ENCODE data around the gene UBE4B. TPM values are rescaled to one million over a fixed set of nuclear protein-coding genes. Genes with fewer than 3 reads are reported as not detected.
"Not testable (repeated sequence)": the region's sequence is repeated elsewhere in the genome, so short reads cannot be mapped to it uniquely, and the experiment has no call there.

UBE4B gene
- total RNA-seq, 2 experiments from 2014 or later, result 31.6 to 33.4 TPM

DNA sequence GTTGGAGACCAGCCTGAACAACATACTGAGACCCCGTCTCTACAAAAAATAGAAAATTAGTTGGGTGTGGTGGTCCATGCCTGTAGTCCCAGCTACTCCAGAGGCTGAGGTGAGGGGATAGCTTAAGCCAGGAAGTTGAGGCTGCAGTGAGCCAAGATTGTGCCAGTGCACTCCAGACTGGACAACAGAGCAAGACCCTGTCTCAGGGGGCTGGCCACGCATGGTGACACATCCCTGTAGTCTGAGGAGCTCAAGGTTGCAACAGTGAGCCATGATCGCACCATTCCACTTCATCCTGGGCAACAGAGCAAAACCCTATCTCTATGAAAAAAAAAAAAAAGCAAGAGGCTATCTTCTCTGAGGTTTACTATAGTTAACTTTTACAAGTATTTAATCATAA lies 12.7 kb upstream of the UBE4B start:
- POLR2A ChIA-PET, result no interaction called here
- Mint-ChIP-seq H3K4me1 (peaks cover 3% of the 10 kb centered on the region), H3K9me3 (no peaks in the 10 kb centered on the region), H3K27me3 (peaks cover 6% of the 10 kb centered on the region), H3K4me3 (no peak overlapping the region), H3K36me3 (no peaks in the 10 kb centered on the region), H3K27ac (no peak overlapping the region)
- ATAC-seq (ENCODE audit: low read depth), result no peak
- no peak for DNase-seq

GRCh38 chr1:10020678-10021077 lies 12.1 kb upstream of the UBE4B start:
- H3K36me3 Mint-ChIP-seq; ATAC-seq (ENCODE audit: low read depth); H3K27me3 Mint-ChIP-seq; POLR2A ChIA-PET; DNase-seq; H3K4me1 Mint-ChIP-seq; H3K27ac Mint-ChIP-seq; H3K4me3 Mint-ChIP-seq; H3K9me3 Mint-ChIP-seq: not testable (repeated sequence)

DNA sequence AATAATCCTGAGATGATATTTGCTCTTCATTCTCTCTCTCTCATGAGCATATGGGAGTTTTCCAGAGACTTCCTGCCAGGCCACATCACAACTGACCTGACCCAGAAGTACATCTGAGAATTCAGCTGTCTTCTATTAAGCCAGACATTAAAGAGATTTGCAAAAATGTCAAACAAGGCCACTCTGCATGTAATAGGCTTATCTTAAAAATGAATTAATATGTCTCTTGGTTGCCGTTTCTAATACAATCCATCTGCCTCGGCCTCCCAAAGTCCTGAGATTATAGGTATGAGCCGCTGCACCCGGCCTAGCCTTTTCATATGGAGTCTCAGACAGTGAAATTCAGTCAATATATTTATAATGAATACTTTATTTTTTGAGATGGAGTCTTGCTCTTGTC lies 10.8 kb upstream of the UBE4B start:
- H3K9me3 Mint-ChIP-seq; H3K27me3 Mint-ChIP-seq; H3K4me1 Mint-ChIP-seq; H3K36me3 Mint-ChIP-seq; POLR2A ChIA-PET; DNase-seq; H3K4me3 Mint-ChIP-seq; H3K27ac Mint-ChIP-seq; ATAC-seq (ENCODE audit: low read depth): not testable (repeated sequence)

- Mint-ChIP-seq H3K4me1 (peaks cover 2% of the 10 kb centered on the region), H3K4me3 (no peak overlapping the region), H3K27me3 (peaks cover 6% of the 10 kb centered on the region), H3K36me3 (no peaks in the 10 kb centered on the region), H3K27ac (no peak overlapping the region), H3K9me3 (no peaks in the 10 kb centered on the region)
- POLR2A ChIA-PET, result no interaction called here
- DNase-seq (no peak), ATAC-seq (ENCODE audit: low read depth) (no peak)
Observed at GRCh38 chr1:10022656-10023055, 10.1 kb upstream of the UBE4B start.

DNA sequence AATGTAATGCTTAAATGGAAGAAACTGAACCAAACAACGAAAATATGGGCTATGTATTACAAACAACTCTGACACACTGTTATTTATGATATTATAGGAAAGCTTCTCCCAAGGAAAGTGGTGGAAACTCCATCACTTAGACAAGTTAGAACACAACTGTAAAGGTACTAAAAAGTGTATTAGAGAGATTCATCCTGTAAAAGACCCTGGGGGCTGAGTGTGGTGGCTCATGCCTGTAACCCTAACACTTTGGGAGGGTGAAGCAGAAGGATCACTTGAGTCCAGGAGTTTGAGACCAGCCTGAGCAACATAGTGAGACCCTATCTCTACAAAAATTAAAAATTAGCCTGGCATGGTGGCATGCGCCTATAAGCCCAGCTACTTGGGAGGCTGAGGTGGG lies 7.4 kb upstream of the UBE4B start:
- Mint-ChIP-seq H3K36me3 (no peaks in the 10 kb centered on the region), H3K4me3 (no peak overlapping the region), H3K4me1 (no peaks in the 10 kb centered on the region), H3K27ac (no peak overlapping the region), H3K9me3 (no peaks in the 10 kb centered on the region), H3K27me3 (peaks cover 3% of the 10 kb centered on the region)
- POLR2A ChIA-PET, result interaction anchor here (0.6 kb wide), 1 partner anchor 50 kb away, joined by 3 read pairs; no protein-coding TSS in a partner anchor
- DNase-seq (no peak), ATAC-seq (ENCODE audit: low read depth) (no peak)

DNA sequence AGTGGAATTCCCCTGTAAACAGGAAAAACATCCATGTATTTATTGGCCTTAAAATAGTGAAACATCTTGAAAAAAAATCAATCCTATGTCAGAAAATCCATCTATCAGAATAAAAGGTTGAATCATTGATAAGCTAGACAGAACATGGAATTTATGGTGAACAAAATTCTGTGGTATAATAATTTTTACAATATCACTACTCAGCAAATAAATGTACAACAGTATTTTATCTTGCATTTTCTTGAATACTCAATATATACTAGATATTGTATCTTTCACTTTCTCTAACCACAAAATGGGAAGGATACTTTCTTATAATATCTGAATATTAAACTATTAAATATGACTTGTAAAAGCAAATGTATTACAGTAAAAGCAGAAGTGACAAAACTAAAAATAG lies 5.7 kb upstream of the UBE4B start:
- Mint-ChIP-seq H3K27me3 (peaks cover 3% of the 10 kb centered on the region), H3K9me3 (no peaks in the 10 kb centered on the region), H3K4me3 (no peak overlapping the region), H3K27ac (no peak overlapping the region), H3K36me3 (no peaks in the 10 kb centered on the region), H3K4me1 (peaks cover under 1% of the 10 kb centered on the region)
- DNase-seq, result no peak
- POLR2A ChIA-PET, result no interaction called here
- no peak for ATAC-seq (ENCODE audit: low read depth)

- ATAC-seq (ENCODE audit: low read depth); H3K27me3 Mint-ChIP-seq; H3K4me3 Mint-ChIP-seq; H3K4me1 Mint-ChIP-seq; H3K36me3 Mint-ChIP-seq; DNase-seq; H3K27ac Mint-ChIP-seq; H3K9me3 Mint-ChIP-seq; POLR2A ChIA-PET: not testable (repeated sequence)
Observed at GRCh38 chr1:10028956-10029500, 3.7 kb upstream of the UBE4B start.

GRCh38 chr1:10031461-10031860 lies 1.3 kb upstream of the UBE4B start:
- H3K9me3 Mint-ChIP-seq, result no peaks in the 10 kb centered on the region
- ATAC-seq (ENCODE audit: low read depth), result no peak

GRCh38 chr1:10033359-10033845 lies 644 bp downstream of the UBE4B start:
- H3K4me3 Mint-ChIP-seq, result peak overlapping the region; percentile 86
- H3K27ac Mint-ChIP-seq, result peak overlapping the region; percentile 96
- POLR2A ChIA-PET, result interaction anchor here (2.0 kb wide), 1 partner anchor 83 kb away, joined by 6 read pairs; no protein-coding TSS in a partner anchor
- no peaks in the 10 kb centered on the region for H3K27me3 Mint-ChIP-seq
- no peaks in the 10 kb centered on the region for H3K36me3 Mint-ChIP-seq
- ATAC-seq (ENCODE audit: low read depth) (peak; percentile 28), DNase-seq (no peak)
- H3K9me3 Mint-ChIP-seq, result no peaks in the 10 kb centered on the region
- peaks cover 18% of the 10 kb centered on the region for H3K4me1 Mint-ChIP-seq

More at GRCh38 chr1:10031461-10031860, 1.3 kb upstream of the UBE4B start:
- Mint-ChIP-seq H3K36me3 (no peaks in the 10 kb centered on the region), H3K27me3 (no peaks in the 10 kb centered on the region), H3K27ac (no peak overlapping the region), H3K4me3 (no peak overlapping the region), H3K4me1 (peaks cover 18% of the 10 kb centered on the region)
- DNase-seq, result no peak
- POLR2A ChIA-PET, result no interaction called here

GRCh38 chr1:10042746-10043145 lies 10.0 kb downstream of the UBE4B start:
- Mint-ChIP-seq H3K27me3 (no peaks in the 10 kb centered on the region), H3K9me3 (no peaks in the 10 kb centered on the region), H3K4me3 (no peak overlapping the region), H3K4me1 (peaks cover 8% of the 10 kb centered on the region), H3K36me3 (peaks cover 9% of the 10 kb centered on the region), H3K27ac (no peak overlapping the region)
- POLR2A ChIA-PET, result interaction anchor here (0.6 kb wide), 1 partner anchor 8 kb away, joined by 5 read pairs; no protein-coding TSS in a partner anchor
- DNase-seq (no peak), ATAC-seq (ENCODE audit: low read depth) (no peak)

- Mint-ChIP-seq H3K4me1 (peaks cover 9% of the 10 kb centered on the region), H3K27ac (no peak overlapping the region), H3K9me3 (no peaks in the 10 kb centered on the region), H3K27me3 (no peaks in the 10 kb centered on the region), H3K36me3 (peaks cover 10% of the 10 kb centered on the region), H3K4me3 (no peak overlapping the region)
- no peak for ATAC-seq (ENCODE audit: low read depth)
- DNase-seq, result no peak
- POLR2A ChIA-PET, result no interaction called here
Observed at GRCh38 chr1:10045480-10046355, 13.0 kb downstream of the UBE4B start.

GRCh38 chr1:10046356-10047085 lies 13.8 kb downstream of the UBE4B start:
- H3K4me1 Mint-ChIP-seq, result peaks cover 7% of the 10 kb centered on the region
- no peaks in the 10 kb centered on the region for H3K27me3 Mint-ChIP-seq
- H3K27ac Mint-ChIP-seq, result no peak overlapping the region
- H3K36me3 Mint-ChIP-seq, result peaks cover 9% of the 10 kb centered on the region
- no peak for DNase-seq
- H3K4me3 Mint-ChIP-seq, result no peak overlapping the region
- POLR2A ChIA-PET, result no interaction called here
- ATAC-seq (ENCODE audit: low read depth), result no peak
- no peaks in the 10 kb centered on the region for H3K9me3 Mint-ChIP-seq

DNA sequence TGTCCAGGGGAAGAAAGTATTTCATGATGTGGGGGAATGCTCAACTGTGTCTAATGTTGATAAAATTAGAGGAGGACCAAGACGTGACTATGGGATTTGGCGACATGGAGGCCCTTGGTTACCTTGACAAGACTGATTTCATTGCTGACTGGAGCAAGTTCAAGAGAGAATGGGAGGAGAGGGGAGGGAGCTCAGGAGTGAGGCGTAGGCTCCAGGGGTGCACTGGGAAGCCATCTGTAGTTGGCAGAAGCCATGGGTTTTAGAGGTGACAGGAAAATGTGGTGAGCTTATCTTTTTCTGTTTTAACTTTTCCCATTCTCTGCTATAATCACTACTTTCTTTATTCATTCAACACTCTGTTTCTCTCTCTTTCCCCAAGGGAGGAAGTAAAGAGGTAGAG lies 15.8 kb downstream of the UBE4B start:
- no peak overlapping the region for H3K27ac Mint-ChIP-seq
- H3K4me1 Mint-ChIP-seq, result peaks cover 5% of the 10 kb centered on the region
- H3K9me3 Mint-ChIP-seq, result no peaks in the 10 kb centered on the region
- DNase-seq (no peak), ATAC-seq (ENCODE audit: low read depth) (no peak)
- H3K36me3 Mint-ChIP-seq, result peaks cover 7% of the 10 kb centered on the region
- POLR2A ChIA-PET, result no interaction called here
- H3K4me3 Mint-ChIP-seq, result no peak overlapping the region
- no peaks in the 10 kb centered on the region for H3K27me3 Mint-ChIP-seq
